Measurements from ENCODE around the gene ROM1.

GRCh38 chr11:62652161-62653006, 39.3 kb downstream of the ROM1 start:
- TF ChIP-seq POLR2AphosphoS5 (IDR thresholded peaks at IDR 0.05), result no peak
- TF ChIP-seq CTCF (IDR thresholded peaks at IDR 0.05), result no peak
- no peak for TF ChIP-seq POLR2A (IDR thresholded peaks at IDR 0.05)

All from breast epithelium (tissue), 3 donors.